GM12878 (cell line): ENCODE results near the gene BDNF. TPM values are rescaled to one million over a fixed set of nuclear protein-coding genes. Genes with fewer than 3 reads are reported as not detected.

Source experiments
- ATAC-seq: fragments of 200-7000 bp; cut with Tn5 transposase; 3 replicates; pipeline ENCODE4 v1.9.1; 2020; ENCODE audit warnings: mild to moderate bottlenecking, moderate library complexity
- BruUV-seq: library from RNA; stranded (reverse); fragments of 400-500 nt; replicated peaks from 2 replicates; lab custom pipeline; 2021; lab: Mats Ljungman, UMichigan
- CTCF ChIA-PET: fragments of 300-600 bp; sonication (Branson Sonifier 250); formaldehyde crosslinking; extraction: SDS; loops from one replicate; lab custom pipeline; 2021; ENCODE audit warnings: inconsistent platforms; lab: Yijun Ruan, JAX
- POLR2A ChIA-PET: fragments of 350-600 bp; formaldehyde crosslinking; extraction: SDS; loops from one replicate; lab custom pipeline; 2021; ENCODE audit warnings: inconsistent platforms; lab: Charles Lee
- RAD21 ChIA-PET: fragments of 300-600 bp; sonication (Branson Sonifier 250); formaldehyde crosslinking; loops from one replicate; lab custom pipeline; 2023; ENCODE audit warnings: antibody characterized with exemption; ENCODE audit not compliant: unreplicated experiment; lab: Charles Lee
- SMC1A ChIA-PET: fragments of 300-600 bp; sonication (Branson Sonifier 250); formaldehyde crosslinking; loops from one replicate; lab custom pipeline; 2023; ENCODE audit not compliant: unreplicated experiment, uncharacterized antibody; lab: Charles Lee
- DNase-seq: peaks from one replicate; pipeline ENCODE4 v3.0.0-alpha.2; 2011; ENCODE audit warnings: low read depth, low spot score
- FAIRE-seq: peaks from 3 replicates; lab custom pipeline; 2011; peaks lifted over from hg19 to GRCh38; lab: Jason Lieb, UNC
- H2AFZ ChIP-seq: 2 replicates; pipeline ENCODE4 v1.6.0; 2011; ENCODE audit warnings: low read depth, low read length, control low read depth; ENCODE audit not compliant: control insufficient read depth
- H3K27ac ChIP-seq: 2 replicates; pipeline ENCODE4 v1.5.1; 2011; ENCODE audit warnings: control low read depth; ENCODE audit not compliant: control insufficient read depth, insufficient read depth
- H3K27me3 ChIP-seq, 2 experiments: replicated peaks in 1 of 2; 2 replicates each; pipeline versions ENCODE4 v1.6.0 to v1.6.1; 2011; ENCODE audit warnings: low read length in 1 of 2; ENCODE audit not compliant: control insufficient read depth in 2 of 2, insufficient read depth in 2 of 2
- H3K36me3 ChIP-seq, 2 experiments: 2 replicates each; pipeline ENCODE4 v1.5.1; 2011; ENCODE audit warnings: low read length in 1 of 2; ENCODE audit not compliant: control insufficient read depth in 2 of 2, insufficient read depth in 2 of 2
- H3K4me1 ChIP-seq: 2 replicates; pipeline ENCODE4 v1.6.1; 2011; ENCODE audit warnings: mild to moderate bottlenecking, low read length, moderate library complexity, mixed read lengths; ENCODE audit not compliant: control insufficient read depth, insufficient read depth
- H3K4me2 ChIP-seq: 2 replicates; pipeline ENCODE4 v1.6.0; 2011; ENCODE audit warnings: control low read depth; ENCODE audit not compliant: control insufficient read depth, insufficient read depth
- H3K4me3 ChIP-seq: fragments of 200-600 bp; sonication (generic); 2 replicates; pipeline ENCODE4 v1.5.1; 2016
- H3K79me2 ChIP-seq: 2 replicates; pipeline ENCODE4 v1.6.0; 2011; ENCODE audit warnings: low read length; ENCODE audit not compliant: control insufficient read depth, insufficient read depth
- H3K9ac ChIP-seq: 2 replicates; pipeline ENCODE4 v1.8.0; 2011; ENCODE audit warnings: low read length, control low read depth, mixed read lengths; ENCODE audit not compliant: control insufficient read depth, insufficient read depth
- H3K9me3 ChIP-seq: replicated peaks from 3 replicates; pipeline ENCODE4 v1.5.1; 2011; ENCODE audit warnings: mild to moderate bottlenecking, low read length; ENCODE audit not compliant: control insufficient read depth, insufficient read depth
- H4K20me1 ChIP-seq: 2 replicates; pipeline ENCODE4 v1.6.0; 2011; ENCODE audit not compliant: control insufficient read depth, insufficient read depth
- BACH1 ChIP-seq: fragments of 450-650 bp; IDR thresholded peaks from 2 replicates; pipeline ENCODE4 v1.6.1; 2017; ENCODE audit warnings: mild to moderate bottlenecking, borderline replicate concordance
- CBX5 ChIP-seq: sonication (generic); IDR thresholded peaks from 2 replicates; pipeline ENCODE4 v1.6.1; 2016; ENCODE audit warnings: low read depth, moderate library complexity, mild to moderate bottlenecking, inconsistent platforms
- CHD1 ChIP-seq: IDR thresholded peaks from 2 replicates; pipeline ENCODE4 v1.6.1; 2012; ENCODE audit warnings: low read depth, low read length, improper control_type of control experiment
- E4F1 ChIP-seq: fragments of 450-650 bp; IDR thresholded peaks from 2 replicates; pipeline ENCODE4 v1.6.1; 2018; ENCODE audit warnings: borderline replicate concordance, mild to moderate bottlenecking; ENCODE audit not compliant: partially characterized antibody
- NR2C2 ChIP-seq: IDR thresholded peaks from 2 replicates; pipeline ENCODE4 v1.6.1; 2011; ENCODE audit warnings: borderline replicate concordance, low read depth; ENCODE audit not compliant: control insufficient read depth, insufficient read length
- POLR2A ChIP-seq: IDR thresholded peaks from 2 replicates; pipeline ENCODE4 v1.6.1; 2011; ENCODE audit warnings: low read depth, mild to moderate bottlenecking, low read length
- RAD51 ChIP-seq: fragments of 450-650 bp; IDR thresholded peaks from 2 replicates; pipeline ENCODE4 v1.6.1; 2016; ENCODE audit warnings: moderate library complexity, mild to moderate bottlenecking, inconsistent platforms
- SIN3A ChIP-seq: IDR thresholded peaks from 2 replicates; pipeline ENCODE4 v1.6.1; 2012; ENCODE audit warnings: low read depth, low read length, improper control_type of control experiment
- SUZ12 ChIP-seq: fragments of 200-600 bp; sonication (generic); IDR thresholded peaks from one replicate; pipeline ENCODE4 v1.6.1; 2018; ENCODE audit warnings: antibody characterized with exemption, mild to moderate bottlenecking; ENCODE audit not compliant: unreplicated experiment
- TCF7 ChIP-seq: IDR thresholded peaks from 2 replicates; pipeline ENCODE4 v1.6.1; 2014; ENCODE audit warnings: antibody characterized with exemption, borderline replicate concordance
- USF1 ChIP-seq: IDR thresholded peaks from 2 replicates; pipeline ENCODE4 v1.6.1; 2011; ENCODE audit warnings: borderline replicate concordance, low read depth, mild to moderate bottlenecking, moderate library complexity, mixed read lengths, low read length; ENCODE audit not compliant: insufficient read depth; ENCODE audit errors: extremely low read length
- WGBS: methylation state at CpG from one replicate; pipeline ENCODE4 v1.1.6; 2016; ENCODE audit warnings: low lambda C conversion rate; ENCODE audit not compliant: insufficient replicate concordance, insufficient coverage; ENCODE audit errors: missing lambda C conversion rate; 5-methylcytosine and 5-hydroxymethylcytosine counted together
- in situ Hi-C: fragments of 300-500 bp; cut with MboI; formaldehyde crosslinking; loops from 9 replicates; pipeline ENCODE4 v1.14.3; 2018; ENCODE audit warnings: mixed read lengths
- intact Hi-C: fragments of 100-400 bp; cut with micrococcal nuclease; formaldehyde crosslinking; loops from one replicate; pipeline ENCODE4 v1.14.2; 2022; ENCODE audit not compliant: unreplicated experiment
- polyA plus RNA-seq, 11 experiments: library from polyadenylated mRNA; depleted of rRNA in 4 of 11; unstranded in 6 of 11; stranded (reverse) in 5 of 11; fragments of >200 nt; fragmentation: Nextera tagmentation in 4 of 11; fragmentation: Illumina TruSeq in 1 of 11; extraction: Ambion mirVana in 4 of 11; extraction: Trizol in 1 of 11; gene quantifications; 1 replicate in 1 of 11; 2 replicates in 10 of 11; pipeline versions ENCODE4 v1.2.1 to v1.2.3, GENCODE V29; 2011 to 2016; ENCODE audit warnings: inconsistent platforms in 2 of 11, missing spikeins in 2 of 11, low read depth in 1 of 11
- total RNA-seq, 4 experiments: library from RNA; depleted of rRNA in 3 of 4; stranded (reverse); fragments of >200 nt in 3 of 4; fragmentation: Illumina TruSeq in 1 of 4; extraction: Trizol in 1 of 4; gene quantifications; 2 replicates each; pipeline versions ENCODE4 v1.2.1 to v1.2.3, GENCODE V29; 2013 to 2021
- TF ChIP-seq, protein P1 (sequence below): fragments of 450-650 bp; IDR thresholded peaks from 2 replicates; pipeline ENCODE4 v1.6.1; 2016; ENCODE audit warnings: mild to moderate bottlenecking, moderate library complexity, borderline replicate concordance
- TF ChIP-seq, protein P2 (sequence below): IDR thresholded peaks from 2 replicates; pipeline ENCODE4 v1.6.1; 2011; ENCODE audit warnings: low read depth, mild to moderate bottlenecking, low read length, moderate library complexity, borderline replicate concordance; ENCODE audit errors: extremely low read depth

BDNF gene
- total and polyA plus RNA-seq, 10 of the 15 experiments (the other 5 are each of a cell fraction or from before 2014, with no cell fraction given), result 0.02 to 0.24 (median 0.06) TPM; not detected in 2

DNA sequence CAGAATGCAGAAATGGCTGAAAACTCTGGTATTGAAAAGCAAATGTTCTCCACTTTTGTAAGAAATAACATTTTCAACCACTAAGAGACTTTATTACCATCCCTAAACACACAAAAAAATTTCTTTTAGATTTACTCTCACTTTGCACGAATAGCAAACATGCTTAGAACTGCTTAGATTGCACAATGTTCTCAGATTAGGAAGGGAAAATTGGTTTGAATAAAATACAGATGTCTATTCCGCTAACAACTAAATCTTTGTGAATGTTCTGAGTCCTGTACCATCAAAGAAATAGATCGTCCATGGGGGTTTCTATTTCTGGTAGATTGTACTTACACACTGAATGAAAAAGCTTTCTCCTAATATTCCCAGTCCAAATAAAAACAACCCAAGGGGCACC lies 40.1 kb downstream of the BDNF start:
- Histone ChIP-seq H4K20me1 (no peaks in the 10 kb centered on the region), H3K27me3 (no peaks in the 10 kb centered on the region), H3K4me2 (no peak overlapping the region), H3K9ac (no peak overlapping the region), H3K4me1 (no peaks in the 10 kb centered on the region), H3K4me3 (no peak overlapping the region), H3K9me3 (no peaks in the 10 kb centered on the region), H3K36me3 (no peaks in the 10 kb centered on the region), H3K79me2 (no peaks in the 10 kb centered on the region), H3K27ac (no peak overlapping the region), H2AFZ (no peak overlapping the region)
- BruUV-seq, result no TSS peak
- CTCF ChIA-PET, result no interaction called here
- 42% methylated on average over 3 of the region's 3 CpGs for WGBS
- RAD21 ChIA-PET, result no interaction called here
- FAIRE-seq (no peak), ATAC-seq (no peak), DNase-seq (no peak)
- SMC1A ChIA-PET, result no interaction called here
- in situ Hi-C loops, result no loop called here
- TF ChIP-seq BACH1, result no peak
- no peak for TF ChIP-seq SUZ12
- TF ChIP-seq, protein P1, sequence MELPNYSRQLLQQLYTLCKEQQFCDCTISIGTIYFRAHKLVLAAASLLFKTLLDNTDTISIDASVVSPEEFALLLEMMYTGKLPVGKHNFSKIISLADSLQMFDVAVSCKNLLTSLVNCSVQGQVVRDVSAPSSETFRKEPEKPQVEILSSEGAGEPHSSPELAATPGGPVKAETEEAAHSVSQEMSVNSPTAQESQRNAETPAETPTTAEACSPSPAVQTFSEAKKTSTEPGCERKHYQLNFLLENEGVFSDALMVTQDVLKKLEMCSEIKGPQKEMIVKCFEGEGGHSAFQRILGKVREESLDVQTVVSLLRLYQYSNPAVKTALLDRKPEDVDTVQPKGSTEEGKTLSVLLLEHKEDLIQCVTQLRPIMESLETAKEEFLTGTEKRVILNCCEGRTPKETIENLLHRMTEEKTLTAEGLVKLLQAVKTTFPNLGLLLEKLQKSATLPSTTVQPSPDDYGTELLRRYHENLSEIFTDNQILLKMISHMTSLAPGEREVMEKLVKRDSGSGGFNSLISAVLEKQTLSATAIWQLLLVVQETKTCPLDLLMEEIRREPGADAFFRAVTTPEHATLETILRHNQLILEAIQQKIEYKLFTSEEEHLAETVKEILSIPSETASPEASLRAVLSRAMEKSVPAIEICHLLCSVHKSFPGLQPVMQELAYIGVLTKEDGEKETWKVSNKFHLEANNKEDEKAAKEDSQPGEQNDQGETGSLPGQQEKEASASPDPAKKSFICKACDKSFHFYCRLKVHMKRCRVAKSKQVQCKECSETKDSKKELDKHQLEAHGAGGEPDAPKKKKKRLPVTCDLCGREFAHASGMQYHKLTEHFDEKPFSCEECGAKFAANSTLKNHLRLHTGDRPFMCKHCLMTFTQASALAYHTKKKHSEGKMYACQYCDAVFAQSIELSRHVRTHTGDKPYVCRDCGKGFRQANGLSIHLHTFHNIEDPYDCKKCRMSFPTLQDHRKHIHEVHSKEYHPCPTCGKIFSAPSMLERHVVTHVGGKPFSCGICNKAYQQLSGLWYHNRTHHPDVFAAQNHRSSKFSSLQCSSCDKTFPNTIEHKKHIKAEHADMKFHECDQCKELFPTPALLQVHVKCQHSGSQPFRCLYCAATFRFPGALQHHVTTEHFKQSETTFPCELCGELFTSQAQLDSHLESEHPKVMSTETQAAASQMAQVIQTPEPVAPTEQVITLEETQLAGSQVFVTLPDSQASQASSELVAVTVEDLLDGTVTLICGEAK, result no peak
- TF ChIP-seq E4F1, result no peak
- no peak for TF ChIP-seq RAD51
- TF ChIP-seq, protein P2, sequence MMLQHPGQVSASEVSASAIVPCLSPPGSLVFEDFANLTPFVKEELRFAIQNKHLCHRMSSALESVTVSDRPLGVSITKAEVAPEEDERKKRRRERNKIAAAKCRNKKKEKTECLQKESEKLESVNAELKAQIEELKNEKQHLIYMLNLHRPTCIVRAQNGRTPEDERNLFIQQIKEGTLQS, result no peak
- TF ChIP-seq TCF7, result no peak
- TF ChIP-seq USF1, result no peak
- no peak for TF ChIP-seq SIN3A
- no peak for TF ChIP-seq CBX5
- TF ChIP-seq POLR2A, result no peak
- no peak for TF ChIP-seq NR2C2
- no peak for TF ChIP-seq CHD1
- POLR2A ChIA-PET, result no interaction called here
- intact Hi-C loops, result no loop called here
